IPS-11a (cell line): Measurements from ENCODE around the gene IMPG1.

Source experiments
- H3K4me3 ChIP-seq: one replicate; pipeline ENCODE4 v1.5.1; 2013; ENCODE audit warnings: low read depth, low read length, control low read depth

Gene IMPG1

GRCh38 chr6:76072562-76072961 is at the start of gene IMPG1:
IMPG1 (minus strand) TSS chr6:76072662; CDS start chr6:76072488, 174 bp downstream.
- H3K4me3 ChIP-seq = no peak within 1 kb of the TSS

- H3K4me3 ChIP-seq = no peak overlapping the region
These were observed 47.8 kb upstream of the IMPG1 start for GRCh38 chr6:76120302-76120701.

- H3K4me3 ChIP-seq = no peak overlapping the region
These were observed 819 bp upstream of the IMPG1 start for GRCh38 chr6:76073281-76073680.

- no peak overlapping the region for H3K4me3 ChIP-seq
These were observed 15.0 kb downstream of the IMPG1 start for GRCh38 chr6:76057469-76057868.

GRCh38 chr6:76052314-76052713 is 20.1 kb downstream of the IMPG1 start:
- no peak overlapping the region for H3K4me3 ChIP-seq

GRCh38 chr6:76043690-76044089 is 28.8 kb downstream of the IMPG1 start:
- H3K4me3 ChIP-seq = no peak overlapping the region

GRCh38 chr6:76035713-76036112 is 36.7 kb downstream of the IMPG1 start:
- no peak overlapping the region for H3K4me3 ChIP-seq

- no peak overlapping the region for H3K4me3 ChIP-seq
These were observed 46.4 kb downstream of the IMPG1 start for GRCh38 chr6:76026101-76026500.

- H3K4me3 ChIP-seq = no peak overlapping the region
These were observed 57.6 kb downstream of the IMPG1 start for GRCh38 chr6:76014626-76015530.

- H3K4me3 ChIP-seq = no peak overlapping the region
These were observed 68.3 kb downstream of the IMPG1 start for GRCh38 chr6:76004202-76004601.

- H3K4me3 ChIP-seq = no peak overlapping the region
These were observed 68.8 kb downstream of the IMPG1 start for GRCh38 chr6:76003686-76004085.

- H3K4me3 ChIP-seq = no peak overlapping the region
These were observed 69.3 kb downstream of the IMPG1 start for GRCh38 chr6:76003113-76003512.

GRCh38 chr6:76000629-76001028 is 71.8 kb downstream of the IMPG1 start:
- no peak overlapping the region for H3K4me3 ChIP-seq

- H3K4me3 ChIP-seq = no peak overlapping the region
These were observed 74.8 kb downstream of the IMPG1 start for GRCh38 chr6:75997696-75998095.

- H3K4me3 ChIP-seq = no peak overlapping the region
These were observed 79.0 kb downstream of the IMPG1 start for GRCh38 chr6:75993236-75994162.

- H3K4me3 ChIP-seq = no peak overlapping the region
These were observed 80.5 kb downstream of the IMPG1 start for GRCh38 chr6:75991941-75992340.

GRCh38 chr6:75986935-75987334 is 85.5 kb downstream of the IMPG1 start:
- H3K4me3 ChIP-seq = no peak overlapping the region

GRCh38 chr6:75975904-75976303 is 96.6 kb downstream of the IMPG1 start:
- no peak overlapping the region for H3K4me3 ChIP-seq

GRCh38 chr6:75970093-75970492 is 102.4 kb downstream of the IMPG1 start:
- no peak overlapping the region for H3K4me3 ChIP-seq

GRCh38 chr6:75968143-75968542 is 104.3 kb downstream of the IMPG1 start:
- no peak overlapping the region for H3K4me3 ChIP-seq

- no peak overlapping the region for H3K4me3 ChIP-seq
These were observed 108.9 kb downstream of the IMPG1 start for GRCh38 chr6:75963569-75963968.

GRCh38 chr6:75952128-75952527 is 120.3 kb downstream of the IMPG1 start:
- no peak overlapping the region for H3K4me3 ChIP-seq
